Measurements from ENCODE around the gene FSCN2. TPM values are rescaled to one million over a fixed set of nuclear protein-coding genes. Genes with fewer than 3 reads are reported as not detected.
A peak's percentile ranks its signal among the peaks of the same experiment; 100 is the strongest.

Gene FSCN2
- total RNA-seq, 6 donors from 2014 or later, result 2.7 to 37.7 (median 3.9) TPM

DNA sequence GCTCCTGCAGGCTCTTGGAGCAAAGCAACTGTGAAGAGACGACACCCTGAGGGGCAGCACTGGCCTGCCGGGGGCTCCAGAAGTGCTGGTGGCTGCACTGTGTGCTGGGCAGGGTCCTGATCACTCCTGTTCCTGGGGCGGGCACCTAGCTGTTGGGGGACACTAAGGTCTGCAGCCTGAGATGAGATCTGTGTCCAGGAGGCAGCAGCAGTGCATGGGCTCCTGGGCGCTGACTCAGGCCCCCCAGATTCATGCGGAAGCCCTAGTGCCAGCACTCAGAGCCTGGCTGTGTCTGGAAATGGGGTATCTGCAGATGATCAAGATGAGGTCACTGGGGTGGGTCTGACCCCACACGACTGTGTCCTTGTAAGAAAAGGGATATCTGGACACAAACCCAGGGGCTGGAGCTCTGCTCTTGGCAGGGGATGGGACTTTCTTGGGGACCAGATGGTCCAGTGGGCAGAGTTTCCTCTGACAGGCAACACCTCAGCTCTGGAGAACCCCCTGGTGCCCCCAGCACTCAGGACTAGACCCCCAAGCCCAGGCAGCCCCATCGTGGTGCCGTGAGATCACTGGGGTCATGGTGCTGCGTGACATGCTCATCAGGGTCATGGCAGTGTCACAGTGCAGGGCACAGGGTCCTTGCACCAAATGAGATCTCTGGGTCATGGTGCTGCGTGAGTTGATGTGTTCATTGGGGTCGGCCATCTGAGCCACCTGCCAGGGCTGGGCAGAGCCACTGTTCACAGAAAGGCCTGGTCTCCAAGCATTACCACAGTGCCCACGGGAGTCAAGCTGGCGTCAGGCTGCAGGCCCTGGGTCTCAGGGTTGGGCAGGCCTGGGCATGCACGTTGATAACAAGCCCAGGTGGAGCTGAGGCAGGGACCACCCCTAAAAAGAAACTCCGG, 14.5 kb downstream of the FSCN2 start:
- Histone ChIP-seq H3K4me3 (no peak overlapping the region), H3K27me3 (peaks cover 0 to 3% (median 2%) of the 10 kb centered on the region in 4 donors), H3K36me3 (peaks cover 3 to 86% (median 76%) of the 10 kb centered on the region in 4 donors), H3K9me3 (no peaks in the 10 kb centered on the region), H3K4me1 (peaks cover 0 to 3% (median 0%) of the 10 kb centered on the region in 4 donors), H3K27ac (no peak overlapping the region)
- peak in 1 of 2 donors; percentile 46 for DNase-seq
- WGBS, 2 donors, result 68 to 94% methylated on average over 3 to 15 of the region's 15 CpGs
- no peak for ATAC-seq (ENCODE audit: low FRiP score in 2 of 2)
- TF ChIP-seq POLR2A (IDR thresholded peaks at IDR 0.05), result no peak
- TF ChIP-seq, protein P1, sequence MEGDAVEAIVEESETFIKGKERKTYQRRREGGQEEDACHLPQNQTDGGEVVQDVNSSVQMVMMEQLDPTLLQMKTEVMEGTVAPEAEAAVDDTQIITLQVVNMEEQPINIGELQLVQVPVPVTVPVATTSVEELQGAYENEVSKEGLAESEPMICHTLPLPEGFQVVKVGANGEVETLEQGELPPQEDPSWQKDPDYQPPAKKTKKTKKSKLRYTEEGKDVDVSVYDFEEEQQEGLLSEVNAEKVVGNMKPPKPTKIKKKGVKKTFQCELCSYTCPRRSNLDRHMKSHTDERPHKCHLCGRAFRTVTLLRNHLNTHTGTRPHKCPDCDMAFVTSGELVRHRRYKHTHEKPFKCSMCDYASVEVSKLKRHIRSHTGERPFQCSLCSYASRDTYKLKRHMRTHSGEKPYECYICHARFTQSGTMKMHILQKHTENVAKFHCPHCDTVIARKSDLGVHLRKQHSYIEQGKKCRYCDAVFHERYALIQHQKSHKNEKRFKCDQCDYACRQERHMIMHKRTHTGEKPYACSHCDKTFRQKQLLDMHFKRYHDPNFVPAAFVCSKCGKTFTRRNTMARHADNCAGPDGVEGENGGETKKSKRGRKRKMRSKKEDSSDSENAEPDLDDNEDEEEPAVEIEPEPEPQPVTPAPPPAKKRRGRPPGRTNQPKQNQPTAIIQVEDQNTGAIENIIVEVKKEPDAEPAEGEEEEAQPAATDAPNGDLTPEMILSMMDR (IDR thresholded peaks at IDR 0.05), result no peak
- no peak for TF ChIP-seq EP300 (IDR thresholded peaks at IDR 0.05)
- TF ChIP-seq POLR2AphosphoS5 (IDR thresholded peaks at IDR 0.05), result no peak

DNA sequence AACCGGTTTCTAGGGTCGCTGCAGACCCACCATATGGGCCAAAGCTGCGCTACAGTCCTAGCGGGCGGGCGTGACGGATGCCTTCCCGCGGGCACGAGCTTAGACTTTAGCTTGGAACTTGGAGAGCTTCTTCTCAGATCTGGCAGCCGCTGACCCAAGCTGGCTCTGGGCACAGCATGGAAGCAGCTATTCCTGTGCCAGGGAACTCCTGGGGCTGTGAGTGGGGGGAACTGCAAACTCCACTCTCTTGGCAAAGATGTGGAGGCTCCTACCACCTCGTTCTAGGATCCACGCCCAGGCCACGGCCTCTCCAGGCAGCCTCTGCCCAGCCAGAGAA, 15.1 kb downstream of the FSCN2 start:
- WGBS, 2 donors, result 92% methylated on average over 14 of the region's 14 CpGs; no CpG with 5 or more reads in 1 of the 2 donors
- Histone ChIP-seq H3K27me3 (no peaks in the 10 kb centered on the region), H3K4me3 (no peak overlapping the region), H3K27ac (no peak overlapping the region), H3K4me1 (no peaks in the 10 kb centered on the region), H3K9me3 (no peaks in the 10 kb centered on the region), H3K36me3 (peaks cover 3 to 91% (median 82%) of the 10 kb centered on the region in 4 donors)
- TF ChIP-seq, protein P1 (IDR thresholded peaks at IDR 0.05), result no peak
- TF ChIP-seq POLR2AphosphoS5 (IDR thresholded peaks at IDR 0.05) (no peak), EP300 (IDR thresholded peaks at IDR 0.05) (no peak), POLR2A (IDR thresholded peaks at IDR 0.05) (no peak)
- peak in 1 of 2 donors; percentile 50 for DNase-seq
- no peak for ATAC-seq (ENCODE audit: low FRiP score in 2 of 2)

DNA sequence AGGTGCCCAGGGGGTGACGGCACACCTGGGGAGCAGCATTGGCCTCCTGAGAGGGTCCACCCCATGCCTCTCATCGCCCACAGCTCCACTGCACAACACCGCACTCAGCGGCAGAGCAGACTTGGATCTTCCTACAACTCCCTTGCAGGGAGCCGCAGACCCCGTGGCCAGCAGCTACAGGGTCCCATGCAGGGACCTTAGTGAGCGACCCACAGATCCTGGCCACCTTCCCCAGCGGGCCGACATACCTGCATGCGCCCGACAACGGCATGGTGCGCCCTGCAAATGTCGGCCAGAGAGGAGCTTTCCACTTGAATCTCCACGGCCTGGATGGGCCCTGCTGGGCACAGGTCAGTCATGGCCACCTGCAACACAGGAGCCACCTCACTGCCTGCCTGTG, 15.6 kb downstream of the FSCN2 start:
- no peak for ATAC-seq (ENCODE audit: low FRiP score in 2 of 2)
- H3K27ac ChIP-seq, result no peak overlapping the region
- TF ChIP-seq EP300 (IDR thresholded peaks at IDR 0.05) (no peak), POLR2A (IDR thresholded peaks at IDR 0.05) (no peak), POLR2AphosphoS5 (IDR thresholded peaks at IDR 0.05) (no peak)
- TF ChIP-seq, protein P1 (IDR thresholded peaks at IDR 0.05), result no peak

DNA sequence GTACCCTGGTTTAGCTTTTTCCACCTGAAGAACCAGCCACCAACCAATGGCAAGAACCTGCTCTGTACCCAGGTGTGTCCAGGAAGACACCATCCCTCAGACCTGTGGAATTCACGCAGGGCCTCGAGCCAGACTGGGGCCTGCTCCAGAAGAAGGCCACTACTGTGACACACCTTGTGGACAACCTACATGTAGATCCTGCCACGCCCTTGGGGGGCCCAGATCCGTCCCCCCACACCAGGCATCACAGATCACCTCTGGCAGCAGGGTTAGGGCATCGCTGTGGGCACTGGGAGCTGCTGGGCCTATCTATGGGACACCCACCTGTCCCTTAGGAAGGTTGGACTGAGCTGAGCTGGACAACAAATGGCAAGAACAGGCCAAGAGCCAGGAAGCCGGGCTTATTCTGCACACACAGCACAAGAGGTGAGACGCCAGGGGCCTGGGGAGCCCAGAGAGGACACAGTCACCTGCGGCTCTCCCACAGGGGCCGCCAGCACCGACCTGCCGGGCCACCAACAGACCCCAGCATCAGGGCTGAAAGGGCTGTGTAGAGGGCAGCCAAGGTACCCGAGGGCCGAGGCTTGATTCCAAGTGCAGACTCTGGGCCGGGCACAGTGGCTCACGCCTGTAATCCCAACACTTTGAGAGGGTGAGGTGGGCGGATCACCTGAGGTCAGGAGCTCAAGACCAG, 16.3 kb downstream of the FSCN2 start:
- peaks cover 3 to 94% (median 84%) of the 10 kb centered on the region in 4 donors for H3K36me3 ChIP-seq

More for the DNA sequence above, 15.6 kb downstream of the FSCN2 start:
- DNase-seq, result peak in 1 of 2 donors; percentile 68
- no peaks in the 10 kb centered on the region for H3K4me1 ChIP-seq
- peaks cover 3 to 93% (median 84%) of the 10 kb centered on the region in 4 donors for H3K36me3 ChIP-seq
- 90% methylated on average over 6 of the region's 15 CpGs; no CpG with 5 or more reads in 1 of the 2 donors for WGBS, 2 donors
- no peaks in the 10 kb centered on the region for H3K9me3 ChIP-seq
- no peak overlapping the region for H3K4me3 ChIP-seq
- H3K27me3 ChIP-seq, result no peaks in the 10 kb centered on the region

More for the DNA sequence above, 16.3 kb downstream of the FSCN2 start:
- WGBS, 2 donors, result 85 to 92% methylated on average over 6 to 15 of the region's 16 CpGs
- Histone ChIP-seq H3K4me1 (no peaks in the 10 kb centered on the region), H3K4me3 (no peak overlapping the region), H3K9me3 (no peaks in the 10 kb centered on the region), H3K27ac (no peak overlapping the region), H3K27me3 (no peaks in the 10 kb centered on the region)
- TF ChIP-seq EP300 (IDR thresholded peaks at IDR 0.05), result no peak
- TF ChIP-seq POLR2A (IDR thresholded peaks at IDR 0.05), result no peak
- TF ChIP-seq, protein P1 (IDR thresholded peaks at IDR 0.05), result no peak
- no peak for TF ChIP-seq POLR2AphosphoS5 (IDR thresholded peaks at IDR 0.05)
- DNase-seq, result peak in 1 of 2 donors; percentile 66
- no peak for ATAC-seq (ENCODE audit: low FRiP score in 2 of 2)
